MM.1S (cell line): ENCODE measurements around the gene LYPD3.

Experiments used
- DNase-seq: peaks from one replicate; pipeline ENCODE4 v3.0.0-alpha.2; 2015
- H2AFZ ChIP-seq: fragments of 300-600 bp; sonication (generic); 2 replicates; pipeline ENCODE4 v1.6.0; 2016; ENCODE audit warnings: antibody characterized with exemption, low read length
- H3F3A ChIP-seq: fragments of 300-600 bp; sonication (generic); 2 replicates; pipeline ENCODE4 v1.6.1; 2016; ENCODE audit warnings: mild to moderate bottlenecking, antibody characterized with exemption, low read length, moderate library complexity, mixed read lengths; ENCODE audit not compliant: insufficient read depth
- H3K27ac ChIP-seq: fragments of 300-600 bp; sonication (generic); 2 replicates; pipeline ENCODE4 v1.5.1; 2016; ENCODE audit warnings: mild to moderate bottlenecking, low read length
- H3K27me3 ChIP-seq: fragments of 300-600 bp; sonication (generic); replicated peaks from 2 replicates; pipeline ENCODE4 v1.6.0; 2016; ENCODE audit warnings: low read length; ENCODE audit not compliant: insufficient read depth
- H3K36me3 ChIP-seq: fragments of 300-600 bp; sonication (generic); replicated peaks from 2 replicates; pipeline ENCODE4 v1.6.1; 2016; ENCODE audit warnings: mild to moderate bottlenecking, low read length, mixed read lengths; ENCODE audit not compliant: insufficient read depth
- H3K4me1 ChIP-seq: fragments of 300-600 bp; sonication (generic); 2 replicates; pipeline ENCODE4 v1.6.1; 2016; ENCODE audit warnings: low read length, mixed read lengths
- H3K4me2 ChIP-seq: fragments of 300-600 bp; sonication (generic); 2 replicates; pipeline ENCODE4 v1.6.0; 2016; ENCODE audit warnings: low read depth, low read length
- H3K4me3 ChIP-seq: fragments of 300-600 bp; sonication (generic); 2 replicates; pipeline ENCODE4 v1.5.1; 2016; ENCODE audit warnings: low read length, mixed read lengths
- H3K79me2 ChIP-seq: fragments of 300-600 bp; sonication (generic); 2 replicates; pipeline ENCODE4 v1.6.1; 2016; ENCODE audit warnings: mixed run types, low read length, mixed read lengths
- H3K9ac ChIP-seq: fragments of 300-600 bp; sonication (generic); 2 replicates; pipeline ENCODE4 v1.6.1; 2016; ENCODE audit warnings: low read length, mixed read lengths
- H3K9me2 ChIP-seq: fragments of 300-600 bp; sonication (generic); replicated peaks from 2 replicates; pipeline ENCODE4 v1.6.1; 2016; ENCODE audit warnings: mild to moderate bottlenecking, low read length, mixed read lengths; ENCODE audit not compliant: insufficient read depth
- H3K9me3 ChIP-seq: fragments of 300-600 bp; sonication (generic); replicated peaks from 2 replicates; pipeline ENCODE4 v1.6.1; 2016; ENCODE audit warnings: mild to moderate bottlenecking, low read length, mixed read lengths; ENCODE audit not compliant: insufficient read depth
- H4K20me1 ChIP-seq: fragments of 300-600 bp; sonication (generic); 2 replicates; pipeline ENCODE4 v1.6.1; 2016; ENCODE audit warnings: mild to moderate bottlenecking, low read length, moderate library complexity, mixed read lengths; ENCODE audit not compliant: insufficient read depth
- EZH2 ChIP-seq: fragments of 300-600 bp; sonication (generic); optimal IDR thresholded peaks from 2 replicates; pipeline ENCODE3; 2017; ENCODE audit warnings: low read depth, mild to moderate bottlenecking, antibody characterized with exemption, low read length, mixed read lengths
- EZH2phosphoT487 ChIP-seq: fragments of 300-600 bp; sonication (generic); IDR thresholded peaks from 2 replicates; pipeline ENCODE4 v1.6.1; 2018; ENCODE audit warnings: antibody characterized with exemption, low read length
- TF ChIP-seq, protein P1 (sequence below): fragments of 300-600 bp; sonication (generic); IDR thresholded peaks from 2 replicates; pipeline ENCODE4 v1.5.1; 2016; ENCODE audit warnings: antibody characterized with exemption, low read length, mixed read lengths

The LYPD3 gene

DNA sequence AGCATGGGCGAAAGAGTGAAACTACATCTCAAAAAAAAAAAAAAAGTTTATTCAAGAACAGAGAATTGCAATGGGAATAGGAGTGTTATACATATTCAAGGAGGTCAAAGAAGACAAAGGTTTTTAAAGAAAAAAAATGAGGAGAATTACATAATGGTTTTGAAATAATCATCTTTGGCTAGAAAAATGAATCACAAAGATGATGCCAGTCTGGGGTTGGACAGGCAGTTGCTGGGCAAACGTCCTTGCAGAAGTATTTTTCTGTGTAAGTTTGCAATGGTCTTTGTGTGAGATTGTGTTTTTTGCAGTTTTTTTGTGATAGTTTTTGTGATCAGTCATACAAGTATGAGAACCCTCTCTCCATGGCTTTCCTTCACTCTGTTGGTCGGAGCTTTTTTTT, 23.7 kb downstream of the LYPD3 start:
- H3K27me3 ChIP-seq, result no peaks in the 10 kb centered on the region; the same call in 1 of the 2 replicates
- no peaks in the 10 kb centered on the region for H3K9me3 ChIP-seq
- H3K9me2 ChIP-seq, result no peaks in the 10 kb centered on the region
- no peaks in the 10 kb centered on the region for H3F3A ChIP-seq
- no peak overlapping the region for H2AFZ ChIP-seq
- H4K20me1 ChIP-seq, result no peaks in the 10 kb centered on the region
- no peaks in the 10 kb centered on the region for H3K4me1 ChIP-seq
- H3K36me3 ChIP-seq, result no peaks in the 10 kb centered on the region
- TF ChIP-seq EZH2 (no peak), EZH2phosphoT487 (no peak)
- TF ChIP-seq, protein P1, sequence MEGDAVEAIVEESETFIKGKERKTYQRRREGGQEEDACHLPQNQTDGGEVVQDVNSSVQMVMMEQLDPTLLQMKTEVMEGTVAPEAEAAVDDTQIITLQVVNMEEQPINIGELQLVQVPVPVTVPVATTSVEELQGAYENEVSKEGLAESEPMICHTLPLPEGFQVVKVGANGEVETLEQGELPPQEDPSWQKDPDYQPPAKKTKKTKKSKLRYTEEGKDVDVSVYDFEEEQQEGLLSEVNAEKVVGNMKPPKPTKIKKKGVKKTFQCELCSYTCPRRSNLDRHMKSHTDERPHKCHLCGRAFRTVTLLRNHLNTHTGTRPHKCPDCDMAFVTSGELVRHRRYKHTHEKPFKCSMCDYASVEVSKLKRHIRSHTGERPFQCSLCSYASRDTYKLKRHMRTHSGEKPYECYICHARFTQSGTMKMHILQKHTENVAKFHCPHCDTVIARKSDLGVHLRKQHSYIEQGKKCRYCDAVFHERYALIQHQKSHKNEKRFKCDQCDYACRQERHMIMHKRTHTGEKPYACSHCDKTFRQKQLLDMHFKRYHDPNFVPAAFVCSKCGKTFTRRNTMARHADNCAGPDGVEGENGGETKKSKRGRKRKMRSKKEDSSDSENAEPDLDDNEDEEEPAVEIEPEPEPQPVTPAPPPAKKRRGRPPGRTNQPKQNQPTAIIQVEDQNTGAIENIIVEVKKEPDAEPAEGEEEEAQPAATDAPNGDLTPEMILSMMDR, result no peak
- no peak overlapping the region for H3K4me3 ChIP-seq
- H3K79me2 ChIP-seq, result no peaks in the 10 kb centered on the region
- no peak for DNase-seq
- no peak overlapping the region for H3K27ac ChIP-seq
- H3K9ac ChIP-seq, result no peak overlapping the region
- H3K4me2 ChIP-seq, result no peak overlapping the region

DNA sequence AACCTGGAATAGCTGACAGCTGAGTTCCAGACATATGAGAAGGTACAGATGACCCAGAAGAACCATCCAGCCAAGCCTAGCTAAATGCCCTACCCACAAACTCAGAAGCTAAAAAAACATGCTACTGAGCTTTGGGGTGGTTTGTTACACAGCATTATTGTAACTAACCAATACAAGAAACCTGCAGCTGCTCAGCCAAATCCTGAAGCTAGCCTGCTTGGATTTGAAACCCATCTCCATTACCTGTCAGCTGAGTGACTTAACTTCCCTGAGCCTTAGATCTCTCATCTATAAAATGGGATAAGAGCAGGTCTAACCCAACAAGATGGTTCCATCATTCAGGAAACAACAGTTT, 25.7 kb downstream of the LYPD3 start:
- TF ChIP-seq EZH2, result no peak
- TF ChIP-seq, protein P1, result no peak
- no peak for TF ChIP-seq EZH2phosphoT487
- no peaks in the 10 kb centered on the region for H3K4me1 ChIP-seq
- no peak overlapping the region for H2AFZ ChIP-seq
- no peaks in the 10 kb centered on the region for H3K9me3 ChIP-seq
- H3K79me2 ChIP-seq, result no peaks in the 10 kb centered on the region
- H3K4me2 ChIP-seq, result no peak overlapping the region
- H3F3A ChIP-seq, result no peaks in the 10 kb centered on the region
- DNase-seq, result no peak
- no peak overlapping the region for H3K9ac ChIP-seq
- H4K20me1 ChIP-seq, result no peaks in the 10 kb centered on the region
- no peak overlapping the region for H3K27ac ChIP-seq
- H3K9me2 ChIP-seq, result no peaks in the 10 kb centered on the region
- H3K36me3 ChIP-seq, result no peaks in the 10 kb centered on the region
- no peak overlapping the region for H3K4me3 ChIP-seq
- H3K27me3 ChIP-seq, result peaks cover 5% of the 10 kb centered on the region; the same call in 1 of the 2 replicates

DNA sequence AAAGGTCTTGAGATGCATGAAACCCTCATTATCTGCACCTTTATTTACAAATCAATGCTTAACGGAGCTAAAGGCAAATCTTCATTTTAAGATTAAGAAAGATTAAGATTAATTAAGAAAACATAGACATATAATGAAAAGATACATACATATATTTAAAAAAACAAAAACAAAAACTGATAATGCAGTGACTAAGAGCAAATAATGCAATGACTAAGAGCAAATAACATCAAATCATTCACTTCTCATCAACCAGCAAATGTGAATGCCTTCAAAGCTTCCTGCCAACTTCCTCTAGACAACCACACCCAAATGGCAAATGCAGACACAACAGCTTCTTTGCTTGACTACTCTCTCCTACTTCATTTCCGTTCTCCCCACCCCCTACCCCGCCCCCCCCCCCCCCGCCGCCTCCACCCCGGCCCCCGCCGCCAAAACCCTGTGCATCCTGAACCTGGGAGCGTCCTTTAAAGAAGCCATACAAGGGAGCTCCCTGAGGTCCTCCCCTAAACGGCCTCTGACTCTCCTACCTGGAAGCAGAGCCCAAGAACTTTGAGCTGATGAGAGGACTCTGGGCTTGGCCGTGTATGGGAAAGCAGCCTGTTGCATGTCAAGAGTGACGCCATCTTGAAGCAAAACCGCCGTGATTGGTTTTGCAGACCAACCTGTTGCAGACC, 26.2 kb downstream of the LYPD3 start:
- Histone ChIP-seq H3K4me1 (no peaks in the 10 kb centered on the region), H3K9me2 (no peaks in the 10 kb centered on the region), H4K20me1 (no peaks in the 10 kb centered on the region), H3F3A (no peaks in the 10 kb centered on the region), H2AFZ (no peak overlapping the region), H3K4me2 (no peak overlapping the region), H3K9ac (no peak overlapping the region), H3K9me3 (no peaks in the 10 kb centered on the region), H3K36me3 (no peaks in the 10 kb centered on the region), H3K27me3 (peaks cover 5% of the 10 kb centered on the region; the same call in 1 of the 2 replicates), H3K27ac (no peak overlapping the region), H3K79me2 (no peaks in the 10 kb centered on the region), H3K4me3 (no peak overlapping the region)
- DNase-seq, result no peak
- TF ChIP-seq EZH2, result no peak
- TF ChIP-seq EZH2phosphoT487, result no peak
- TF ChIP-seq, protein P1, result no peak
